Measurements from ENCODE around the gene SNX32. TPM values are rescaled to one million over a fixed set of nuclear protein-coding genes. Genes with fewer than 3 reads are reported as not detected.
A peak's percentile ranks its signal among the peaks of the same experiment; 100 is the strongest.

Gene SNX32
- total and polyA plus RNA-seq, 9 of the 15 experiments (the other 6 are each of a cell fraction or from before 2014, with no cell fraction given), result 0.03 TPM; not detected in 7

DNA sequence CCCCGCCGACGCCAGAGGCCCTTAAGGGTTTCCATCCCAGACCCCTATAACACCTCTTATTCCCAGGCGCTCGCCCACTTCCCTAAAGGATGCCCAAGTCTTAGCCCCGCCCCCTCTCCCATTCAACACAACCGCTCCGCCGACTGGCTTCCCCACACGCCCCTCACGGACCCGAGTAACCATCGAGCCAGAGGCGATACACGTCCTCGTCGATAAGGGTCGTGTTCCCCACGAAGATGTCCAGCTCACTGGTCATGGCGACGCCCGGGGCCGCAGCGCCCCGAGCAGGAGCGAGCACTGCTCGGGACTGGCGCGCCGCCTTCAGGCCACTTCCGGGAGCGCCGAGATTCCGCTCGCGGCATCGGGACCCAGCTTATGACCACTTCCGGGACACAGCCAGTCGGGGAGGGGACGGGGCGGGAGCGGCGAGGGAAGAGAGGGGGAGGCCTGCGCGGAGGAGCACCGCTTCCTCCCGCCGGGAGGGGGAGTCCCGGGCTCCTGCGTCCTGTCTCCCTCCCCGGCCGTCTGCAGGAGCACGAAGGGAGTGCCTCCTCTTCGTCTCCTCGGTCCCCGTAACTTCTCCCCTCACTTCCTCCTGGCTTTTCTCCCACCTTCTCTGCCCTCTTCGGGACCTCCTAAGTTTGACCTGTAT, 54.5 kb downstream of the SNX32 start, which contains the start of gene FIBP (continued):
- TF ChIP-seq, protein P1, sequence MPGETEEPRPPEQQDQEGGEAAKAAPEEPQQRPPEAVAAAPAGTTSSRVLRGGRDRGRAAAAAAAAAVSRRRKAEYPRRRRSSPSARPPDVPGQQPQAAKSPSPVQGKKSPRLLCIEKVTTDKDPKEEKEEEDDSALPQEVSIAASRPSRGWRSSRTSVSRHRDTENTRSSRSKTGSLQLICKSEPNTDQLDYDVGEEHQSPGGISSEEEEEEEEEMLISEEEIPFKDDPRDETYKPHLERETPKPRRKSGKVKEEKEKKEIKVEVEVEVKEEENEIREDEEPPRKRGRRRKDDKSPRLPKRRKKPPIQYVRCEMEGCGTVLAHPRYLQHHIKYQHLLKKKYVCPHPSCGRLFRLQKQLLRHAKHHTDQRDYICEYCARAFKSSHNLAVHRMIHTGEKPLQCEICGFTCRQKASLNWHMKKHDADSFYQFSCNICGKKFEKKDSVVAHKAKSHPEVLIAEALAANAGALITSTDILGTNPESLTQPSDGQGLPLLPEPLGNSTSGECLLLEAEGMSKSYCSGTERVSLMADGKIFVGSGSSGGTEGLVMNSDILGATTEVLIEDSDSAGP (CRISPR knock-in tag; IDR thresholded peaks at IDR 0.05), result no peak
- TF ChIP-seq C11orf30 (IDR thresholded peaks at IDR 0.05; ENCODE audit: low read depth) (peak; percentile 93), SMARCE1 (IDR thresholded peaks at IDR 0.05) (no peak), GATAD2A (IDR thresholded peaks at IDR 0.05) (0 out of 2 replicates have a peak, but pooled peaks have one; percentile 37), LARP7 (IDR thresholded peaks at IDR 0.05) (no peak), NFXL1 (CRISPR knock-in tag; IDR thresholded peaks at IDR 0.05) (no peak), ZNF764 (CRISPR knock-in tag; IDR thresholded peaks at IDR 0.05; ENCODE audit: low read depth) (0 out of 2 replicates have a peak, but pooled peaks have one; percentile 31), NFRKB (IDR thresholded peaks at IDR 0.05; ENCODE audit: low read depth) (0 out of 2 replicates have a peak, but pooled peaks have one; percentile 59), XRCC3 (IDR thresholded peaks at IDR 0.05) (no peak), EP400 (IDR thresholded peaks at IDR 0.05) (peak; percentile 92), BDP1 (IDR thresholded peaks at IDR 0.05; ENCODE audit: insufficient read depth, insufficient read length) (no peak)
- TF ChIP-seq, protein P2, sequence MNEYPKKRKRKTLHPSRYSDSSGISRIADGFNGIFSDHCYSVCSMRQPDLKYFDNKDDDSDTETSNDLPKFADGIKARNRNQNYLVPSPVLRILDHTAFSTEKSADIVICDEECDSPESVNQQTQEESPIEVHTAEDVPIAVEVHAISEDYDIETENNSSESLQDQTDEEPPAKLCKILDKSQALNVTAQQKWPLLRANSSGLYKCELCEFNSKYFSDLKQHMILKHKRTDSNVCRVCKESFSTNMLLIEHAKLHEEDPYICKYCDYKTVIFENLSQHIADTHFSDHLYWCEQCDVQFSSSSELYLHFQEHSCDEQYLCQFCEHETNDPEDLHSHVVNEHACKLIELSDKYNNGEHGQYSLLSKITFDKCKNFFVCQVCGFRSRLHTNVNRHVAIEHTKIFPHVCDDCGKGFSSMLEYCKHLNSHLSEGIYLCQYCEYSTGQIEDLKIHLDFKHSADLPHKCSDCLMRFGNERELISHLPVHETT (CRISPR knock-in tag; conservative IDR thresholded peaks at IDR 0.05 in 1 of 2, IDR thresholded peaks at IDR 0.05 in 1 of 2), result peak in 1 of 2 experiments; percentile 94; a peak in 2 of 4 replicates
- TF ChIP-seq, protein P3, sequence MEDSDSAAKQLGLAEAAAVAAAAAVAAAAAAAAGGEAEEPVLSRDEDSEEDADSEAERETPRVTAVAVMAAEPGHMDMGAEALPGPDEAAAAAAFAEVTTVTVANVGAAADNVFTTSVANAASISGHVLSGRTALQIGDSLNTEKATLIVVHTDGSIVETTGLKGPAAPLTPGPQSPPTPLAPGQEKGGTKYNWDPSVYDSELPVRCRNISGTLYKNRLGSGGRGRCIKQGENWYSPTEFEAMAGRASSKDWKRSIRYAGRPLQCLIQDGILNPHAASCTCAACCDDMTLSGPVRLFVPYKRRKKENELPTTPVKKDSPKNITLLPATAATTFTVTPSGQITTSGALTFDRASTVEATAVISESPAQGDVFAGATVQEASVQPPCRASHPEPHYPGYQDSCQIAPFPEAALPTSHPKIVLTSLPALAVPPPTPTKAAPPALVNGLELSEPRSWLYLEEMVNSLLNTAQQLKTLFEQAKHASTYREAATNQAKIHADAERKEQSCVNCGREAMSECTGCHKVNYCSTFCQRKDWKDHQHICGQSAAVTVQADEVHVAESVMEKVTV (CRISPR knock-in tag; IDR thresholded peaks at IDR 0.05), result peak; percentile 51; the same call in 1 of the 2 replicates
- TF ChIP-seq, protein P4, sequence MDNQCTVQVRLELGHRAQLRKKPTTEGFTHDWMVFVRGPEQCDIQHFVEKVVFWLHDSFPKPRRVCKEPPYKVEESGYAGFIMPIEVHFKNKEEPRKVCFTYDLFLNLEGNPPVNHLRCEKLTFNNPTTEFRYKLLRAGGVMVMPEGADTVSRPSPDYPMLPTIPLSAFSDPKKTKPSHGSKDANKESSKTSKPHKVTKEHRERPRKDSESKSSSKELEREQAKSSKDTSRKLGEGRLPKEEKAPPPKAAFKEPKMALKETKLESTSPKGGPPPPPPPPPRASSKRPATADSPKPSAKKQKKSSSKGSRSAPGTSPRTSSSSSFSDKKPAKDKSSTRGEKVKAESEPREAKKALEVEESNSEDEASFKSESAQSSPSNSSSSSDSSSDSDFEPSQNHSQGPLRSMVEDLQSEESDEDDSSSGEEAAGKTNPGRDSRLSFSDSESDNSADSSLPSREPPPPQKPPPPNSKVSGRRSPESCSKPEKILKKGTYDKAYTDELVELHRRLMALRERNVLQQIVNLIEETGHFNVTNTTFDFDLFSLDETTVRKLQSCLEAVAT (IDR thresholded peaks at IDR 0.05), result peak in 1 of 2 experiments; percentile 82; a peak in 1 of 4 replicates
